ENCODE measurements around the gene FAF1.
A peak's percentile ranks its signal among the peaks of the same experiment; 100 is the strongest.

Gene FAF1

GRCh38 chr1:50978144-50978851 is 18.2 kb upstream of the FAF1 start:
- no peaks in the 10 kb centered on the region for H3K36me3 ChIP-seq (ENCODE audit: control insufficient read depth, insufficient read depth, low read length)
- peak overlapping the region; percentile 22 for H3K4me3 ChIP-seq (ENCODE audit: extremely low read depth, insufficient read depth, low read length, poor library complexity, severe bottlenecking)
- no peak overlapping the region for H3K27ac ChIP-seq (ENCODE audit: low read depth, low read length, severe bottlenecking)
- H3K9me3 ChIP-seq (ENCODE audit: control insufficient read depth, low read length), result no peaks in the 10 kb centered on the region
- no peaks in the 10 kb centered on the region for H3K4me1 ChIP-seq (ENCODE audit: control insufficient read depth, insufficient read depth, low read length, poor library complexity, severe bottlenecking)
- WGBS, 2 experiments (ENCODE audit: insufficient coverage in 2 of 2), result 1% methylated on average over 16 to 31 of the region's 42 CpGs

GRCh38 chr1:50977575-50978143 is 17.6 kb upstream of the FAF1 start:
- Histone ChIP-seq H3K4me1 (ENCODE audit: control insufficient read depth, insufficient read depth, low read length, poor library complexity, severe bottlenecking) (no peaks in the 10 kb centered on the region), H3K9me3 (ENCODE audit: control insufficient read depth, low read length) (no peaks in the 10 kb centered on the region), H3K4me3 (ENCODE audit: extremely low read depth, insufficient read depth, low read length, poor library complexity, severe bottlenecking) (peak overlapping the region; percentile 43), H3K27ac (ENCODE audit: low read depth, low read length, severe bottlenecking) (no peak overlapping the region), H3K36me3 (ENCODE audit: control insufficient read depth, insufficient read depth, low read length) (no peaks in the 10 kb centered on the region)
- 0 to 2% methylated on average over 26 to 28 of the region's 63 CpGs for WGBS, 2 experiments (ENCODE audit: insufficient coverage in 2 of 2)

- H3K4me3 ChIP-seq (ENCODE audit: extremely low read depth, insufficient read depth, low read length, poor library complexity, severe bottlenecking), result peak overlapping the region; percentile 43
- WGBS, 2 experiments (ENCODE audit: insufficient coverage in 2 of 2), result 1% methylated on average over 14 to 17 of the region's 26 CpGs
- no peak overlapping the region for H3K27ac ChIP-seq (ENCODE audit: low read depth, low read length, severe bottlenecking)
- H3K36me3 ChIP-seq (ENCODE audit: control insufficient read depth, insufficient read depth, low read length), result no peaks in the 10 kb centered on the region
- H3K4me1 ChIP-seq (ENCODE audit: control insufficient read depth, insufficient read depth, low read length, poor library complexity, severe bottlenecking), result no peaks in the 10 kb centered on the region
- H3K9me3 ChIP-seq (ENCODE audit: control insufficient read depth, low read length), result no peaks in the 10 kb centered on the region
Measured at GRCh38 chr1:50976890-50977574, 17.0 kb upstream of the FAF1 start.

GRCh38 chr1:50976111-50976889 is 16.2 kb upstream of the FAF1 start:
- no peak overlapping the region for H3K27ac ChIP-seq (ENCODE audit: low read depth, low read length, severe bottlenecking)
- no peaks in the 10 kb centered on the region for H3K9me3 ChIP-seq (ENCODE audit: control insufficient read depth, low read length)
- no peak overlapping the region for H3K4me3 ChIP-seq (ENCODE audit: extremely low read depth, insufficient read depth, low read length, poor library complexity, severe bottlenecking)
- no peaks in the 10 kb centered on the region for H3K36me3 ChIP-seq (ENCODE audit: control insufficient read depth, insufficient read depth, low read length)
- 1 to 4% methylated on average over 7 to 9 of the region's 19 CpGs for WGBS, 2 experiments (ENCODE audit: insufficient coverage in 2 of 2)
- no peaks in the 10 kb centered on the region for H3K4me1 ChIP-seq (ENCODE audit: control insufficient read depth, insufficient read depth, low read length, poor library complexity, severe bottlenecking)

GRCh38 chr1:50975436-50975835 is 15.4 kb upstream of the FAF1 start:
- Histone ChIP-seq H3K4me1 (ENCODE audit: control insufficient read depth, insufficient read depth, low read length, poor library complexity, severe bottlenecking) (peaks cover 4% of the 10 kb centered on the region), H3K27ac (ENCODE audit: low read depth, low read length, severe bottlenecking) (no peak overlapping the region), H3K4me3 (ENCODE audit: extremely low read depth, insufficient read depth, low read length, poor library complexity, severe bottlenecking) (no peak overlapping the region), H3K36me3 (ENCODE audit: control insufficient read depth, insufficient read depth, low read length) (no peaks in the 10 kb centered on the region), H3K9me3 (ENCODE audit: control insufficient read depth, low read length) (no peaks in the 10 kb centered on the region)
- WGBS, 2 experiments (ENCODE audit: insufficient coverage in 2 of 2), result no CpG with 5 or more reads among the region's 1 CpG

- Histone ChIP-seq H3K9me3 (ENCODE audit: control insufficient read depth, low read length) (no peaks in the 10 kb centered on the region), H3K4me1 (ENCODE audit: control insufficient read depth, insufficient read depth, low read length, poor library complexity, severe bottlenecking) (peaks cover 8% of the 10 kb centered on the region), H3K36me3 (ENCODE audit: control insufficient read depth, insufficient read depth, low read length) (no peaks in the 10 kb centered on the region), H3K27ac (ENCODE audit: low read depth, low read length, severe bottlenecking) (no peak overlapping the region), H3K4me3 (ENCODE audit: extremely low read depth, insufficient read depth, low read length, poor library complexity, severe bottlenecking) (no peak overlapping the region)
- 0% methylated on average over 1 of the region's 1 CpG; no CpG with 5 or more reads in 1 of the 2 experiments for WGBS, 2 experiments (ENCODE audit: insufficient coverage in 2 of 2)
Measured at GRCh38 chr1:50974618-50974935, 14.5 kb upstream of the FAF1 start.

GRCh38 chr1:50973875-50974617 is 14.0 kb upstream of the FAF1 start:
- WGBS, 2 experiments (ENCODE audit: insufficient coverage in 2 of 2), result 0 to 1% methylated on average over 9 of the region's 13 CpGs
- H3K27ac ChIP-seq (ENCODE audit: low read depth, low read length, severe bottlenecking), result no peak overlapping the region
- H3K4me3 ChIP-seq (ENCODE audit: extremely low read depth, insufficient read depth, low read length, poor library complexity, severe bottlenecking), result no peak overlapping the region
- peaks cover 8% of the 10 kb centered on the region for H3K4me1 ChIP-seq (ENCODE audit: control insufficient read depth, insufficient read depth, low read length, poor library complexity, severe bottlenecking)
- H3K9me3 ChIP-seq (ENCODE audit: control insufficient read depth, low read length), result no peaks in the 10 kb centered on the region
- no peaks in the 10 kb centered on the region for H3K36me3 ChIP-seq (ENCODE audit: control insufficient read depth, insufficient read depth, low read length)

GRCh38 chr1:50973255-50973654 is 13.2 kb upstream of the FAF1 start:
- H3K27ac ChIP-seq (ENCODE audit: low read depth, low read length, severe bottlenecking), result no peak overlapping the region
- no CpG with 5 or more reads among the region's 1 CpG for WGBS, 2 experiments (ENCODE audit: insufficient coverage in 2 of 2)
- H3K4me3 ChIP-seq (ENCODE audit: extremely low read depth, insufficient read depth, low read length, poor library complexity, severe bottlenecking), result no peak overlapping the region

GRCh38 chr1:50972766-50973165 is 12.7 kb upstream of the FAF1 start:
- Histone ChIP-seq H3K36me3 (ENCODE audit: control insufficient read depth, insufficient read depth, low read length) (no peaks in the 10 kb centered on the region), H3K27ac (ENCODE audit: low read depth, low read length, severe bottlenecking) (no peak overlapping the region), H3K4me3 (ENCODE audit: extremely low read depth, insufficient read depth, low read length, poor library complexity, severe bottlenecking) (no peak overlapping the region), H3K4me1 (ENCODE audit: control insufficient read depth, insufficient read depth, low read length, poor library complexity, severe bottlenecking) (peaks cover 8% of the 10 kb centered on the region), H3K9me3 (ENCODE audit: control insufficient read depth, low read length) (no peaks in the 10 kb centered on the region)
- no CpG with 5 or more reads among the region's 1 CpG for WGBS, 2 experiments (ENCODE audit: insufficient coverage in 2 of 2)

More at GRCh38 chr1:50973255-50973654, 13.2 kb upstream of the FAF1 start:
- H3K36me3 ChIP-seq (ENCODE audit: control insufficient read depth, insufficient read depth, low read length), result no peaks in the 10 kb centered on the region
- peaks cover 8% of the 10 kb centered on the region for H3K4me1 ChIP-seq (ENCODE audit: control insufficient read depth, insufficient read depth, low read length, poor library complexity, severe bottlenecking)
- H3K9me3 ChIP-seq (ENCODE audit: control insufficient read depth, low read length), result no peaks in the 10 kb centered on the region

GRCh38 chr1:50971748-50972305 is 11.8 kb upstream of the FAF1 start:
- H3K4me3 ChIP-seq (ENCODE audit: extremely low read depth, insufficient read depth, low read length, poor library complexity, severe bottlenecking), result no peak overlapping the region
- WGBS, 2 experiments (ENCODE audit: insufficient coverage in 2 of 2), result no CpG with 5 or more reads among the region's 6 CpGs

More at GRCh38 chr1:50971748-50972305, 11.8 kb upstream of the FAF1 start:
- Histone ChIP-seq H3K36me3 (ENCODE audit: control insufficient read depth, insufficient read depth, low read length) (no peaks in the 10 kb centered on the region), H3K9me3 (ENCODE audit: control insufficient read depth, low read length) (no peaks in the 10 kb centered on the region), H3K27ac (ENCODE audit: low read depth, low read length, severe bottlenecking) (no peak overlapping the region), H3K4me1 (ENCODE audit: control insufficient read depth, insufficient read depth, low read length, poor library complexity, severe bottlenecking) (peaks cover 8% of the 10 kb centered on the region)
